ENCODE data around the gene PPP1R3G. TPM values are rescaled to one million over a fixed set of nuclear protein-coding genes. Genes with fewer than 3 reads are reported as not detected.
A peak's percentile ranks its signal among the peaks of the same experiment; 100 is the strongest.

The PPP1R3G gene
- polyA plus RNA-seq, 2 of the 4 experiments (the other 2 are of a cell fraction) = 0.21 to 0.72 TPM

DNA sequence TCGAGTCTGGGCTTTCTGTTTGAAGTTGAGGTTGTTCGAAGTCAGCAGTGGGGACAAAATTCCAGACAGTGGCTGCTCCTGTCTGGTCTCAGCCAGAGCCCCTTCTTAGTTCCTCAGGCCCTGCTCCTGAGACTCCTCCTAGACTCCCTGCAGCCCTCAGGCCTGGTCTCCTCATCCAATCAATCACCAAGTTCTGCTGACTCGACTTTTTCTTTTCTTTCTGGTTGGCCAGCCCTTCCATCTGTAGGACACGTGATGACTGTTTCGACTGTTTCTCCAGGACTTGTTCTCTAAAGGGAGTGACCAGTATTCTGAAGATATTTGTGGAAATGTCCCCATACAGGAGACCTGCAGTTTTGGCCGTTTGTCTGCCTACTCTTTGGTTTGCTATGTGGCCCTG, 19.5 kb downstream of the PPP1R3G start:
- no peak overlapping the region for H3K4me2 ChIP-seq
- no peaks in the 10 kb centered on the region for H3K4me1 ChIP-seq
- H3K9me3 ChIP-seq = no peaks in the 10 kb centered on the region
- WGBS (ENCODE audit: missing lambda C conversion rate) = 82% methylated on average over 6 of the region's 6 CpGs
- no peak for FAIRE-seq
- no peak overlapping the region for H3K27ac ChIP-seq
- no peak for ATAC-seq
- CTCF ChIA-PET = interaction anchor here (0.6 kb wide), 1 partner anchor 957 kb away, joined by 3 read pairs; no protein-coding TSS in a partner anchor
- TF ChIP-seq MAFK (IDR thresholded peaks at IDR 0.05; ENCODE audit: partially characterized antibody) (peak; percentile 85), POLR2A (IDR thresholded peaks at IDR 0.05; ENCODE audit: low read length) (no peak)
- POLR2A ChIA-PET = no interaction called here
- DNase-seq (ENCODE audit: low read depth in 1 of 2, low spot score in 1 of 2) = no peak
- no peak overlapping the region for H3K4me3 ChIP-seq

DNA sequence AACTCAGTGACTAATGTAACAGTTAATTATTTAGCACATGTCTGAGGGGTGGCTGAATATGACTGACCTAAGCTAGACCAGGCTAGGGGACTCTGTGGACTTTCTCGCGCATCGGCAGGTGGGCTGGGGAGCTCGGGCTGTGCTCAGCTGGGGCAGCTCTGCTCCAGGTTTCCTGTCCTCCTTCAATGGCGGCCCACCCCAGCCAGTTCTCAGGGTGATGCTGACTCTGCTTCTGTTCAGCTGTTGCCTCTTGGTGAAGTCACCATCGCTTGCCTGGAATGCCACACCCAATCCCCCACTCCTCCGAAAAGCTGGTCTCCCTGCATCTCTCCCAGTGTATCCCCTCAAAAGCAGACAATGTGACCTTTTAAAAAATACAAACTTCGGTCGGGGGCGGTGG, 20.0 kb downstream of the PPP1R3G start:
- H3K4me1 ChIP-seq = no peaks in the 10 kb centered on the region
- ChIA-PET CTCF (interaction anchor here (0.6 kb wide), 1 partner anchor 957 kb away, joined by 3 read pairs; no protein-coding TSS in a partner anchor), POLR2A (no interaction called here)
- TF ChIP-seq MYC (IDR thresholded peaks at IDR 0.05; ENCODE audit: borderline replicate concordance, low read length) (no peak), ZC3H11A (IDR thresholded peaks at IDR 0.05) (no peak), EHF (CRISPR knock-in tag; IDR thresholded peaks at IDR 0.05) (no peak), HOXB5 (CRISPR knock-in tag; IDR thresholded peaks at IDR 0.05) (no peak), CBX8 (IDR thresholded peaks at IDR 0.05) (no peak), CHD2 (IDR thresholded peaks at IDR 0.05; ENCODE audit: low read length, partially characterized antibody) (no peak), JUNB (IDR thresholded peaks at IDR 0.05) (no peak), HOXA7 (CRISPR knock-in tag; IDR thresholded peaks at IDR 0.05) (no peak), CBX2 (IDR thresholded peaks at IDR 0.05; ENCODE audit: borderline replicate concordance, low read depth) (no peak), EHMT2 (IDR thresholded peaks at IDR 0.05; ENCODE audit: low read depth) (no peak), ZNF302 (CRISPR knock-in tag; IDR thresholded peaks at IDR 0.05) (no peak), RFX5 (IDR thresholded peaks at IDR 0.05) (no peak), CHD4 (IDR thresholded peaks at IDR 0.05; ENCODE audit: borderline replicate concordance) (no peak)
- TF ChIP-seq, protein P1, sequence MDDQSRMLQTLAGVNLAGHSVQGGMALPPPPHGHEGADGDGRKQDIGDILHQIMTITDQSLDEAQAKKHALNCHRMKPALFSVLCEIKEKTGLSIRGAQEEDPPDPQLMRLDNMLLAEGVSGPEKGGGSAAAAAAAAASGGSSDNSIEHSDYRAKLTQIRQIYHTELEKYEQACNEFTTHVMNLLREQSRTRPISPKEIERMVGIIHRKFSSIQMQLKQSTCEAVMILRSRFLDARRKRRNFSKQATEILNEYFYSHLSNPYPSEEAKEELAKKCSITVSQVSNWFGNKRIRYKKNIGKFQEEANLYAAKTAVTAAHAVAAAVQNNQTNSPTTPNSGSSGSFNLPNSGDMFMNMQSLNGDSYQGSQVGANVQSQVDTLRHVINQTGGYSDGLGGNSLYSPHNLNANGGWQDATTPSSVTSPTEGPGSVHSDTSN (IDR thresholded peaks at IDR 0.05) = no peak
- TF ChIP-seq, protein P2, sequence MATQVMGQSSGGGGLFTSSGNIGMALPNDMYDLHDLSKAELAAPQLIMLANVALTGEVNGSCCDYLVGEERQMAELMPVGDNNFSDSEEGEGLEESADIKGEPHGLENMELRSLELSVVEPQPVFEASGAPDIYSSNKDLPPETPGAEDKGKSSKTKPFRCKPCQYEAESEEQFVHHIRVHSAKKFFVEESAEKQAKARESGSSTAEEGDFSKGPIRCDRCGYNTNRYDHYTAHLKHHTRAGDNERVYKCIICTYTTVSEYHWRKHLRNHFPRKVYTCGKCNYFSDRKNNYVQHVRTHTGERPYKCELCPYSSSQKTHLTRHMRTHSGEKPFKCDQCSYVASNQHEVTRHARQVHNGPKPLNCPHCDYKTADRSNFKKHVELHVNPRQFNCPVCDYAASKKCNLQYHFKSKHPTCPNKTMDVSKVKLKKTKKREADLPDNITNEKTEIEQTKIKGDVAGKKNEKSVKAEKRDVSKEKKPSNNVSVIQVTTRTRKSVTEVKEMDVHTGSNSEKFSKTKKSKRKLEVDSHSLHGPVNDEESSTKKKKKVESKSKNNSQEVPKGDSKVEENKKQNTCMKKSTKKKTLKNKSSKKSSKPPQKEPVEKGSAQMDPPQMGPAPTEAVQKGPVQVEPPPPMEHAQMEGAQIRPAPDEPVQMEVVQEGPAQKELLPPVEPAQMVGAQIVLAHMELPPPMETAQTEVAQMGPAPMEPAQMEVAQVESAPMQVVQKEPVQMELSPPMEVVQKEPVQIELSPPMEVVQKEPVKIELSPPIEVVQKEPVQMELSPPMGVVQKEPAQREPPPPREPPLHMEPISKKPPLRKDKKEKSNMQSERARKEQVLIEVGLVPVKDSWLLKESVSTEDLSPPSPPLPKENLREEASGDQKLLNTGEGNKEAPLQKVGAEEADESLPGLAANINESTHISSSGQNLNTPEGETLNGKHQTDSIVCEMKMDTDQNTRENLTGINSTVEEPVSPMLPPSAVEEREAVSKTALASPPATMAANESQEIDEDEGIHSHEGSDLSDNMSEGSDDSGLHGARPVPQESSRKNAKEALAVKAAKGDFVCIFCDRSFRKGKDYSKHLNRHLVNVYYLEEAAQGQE (IDR thresholded peaks at IDR 0.05) = no peak
- TF ChIP-seq, protein P3, sequence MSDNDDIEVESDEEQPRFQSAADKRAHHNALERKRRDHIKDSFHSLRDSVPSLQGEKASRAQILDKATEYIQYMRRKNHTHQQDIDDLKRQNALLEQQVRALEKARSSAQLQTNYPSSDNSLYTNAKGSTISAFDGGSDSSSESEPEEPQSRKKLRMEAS (IDR thresholded peaks at IDR 0.05) = no peak
- 95% methylated on average over 7 of the region's 10 CpGs for WGBS (ENCODE audit: missing lambda C conversion rate)
- ATAC-seq (no peak), DNase-seq (ENCODE audit: low read depth in 1 of 2, low spot score in 1 of 2) (no peak), FAIRE-seq (no peak)
- no peak overlapping the region for H3K4me2 ChIP-seq
- H3K27ac ChIP-seq = no peak overlapping the region
- H3K4me3 ChIP-seq = no peak overlapping the region
- H3K9me3 ChIP-seq = no peaks in the 10 kb centered on the region

DNA sequence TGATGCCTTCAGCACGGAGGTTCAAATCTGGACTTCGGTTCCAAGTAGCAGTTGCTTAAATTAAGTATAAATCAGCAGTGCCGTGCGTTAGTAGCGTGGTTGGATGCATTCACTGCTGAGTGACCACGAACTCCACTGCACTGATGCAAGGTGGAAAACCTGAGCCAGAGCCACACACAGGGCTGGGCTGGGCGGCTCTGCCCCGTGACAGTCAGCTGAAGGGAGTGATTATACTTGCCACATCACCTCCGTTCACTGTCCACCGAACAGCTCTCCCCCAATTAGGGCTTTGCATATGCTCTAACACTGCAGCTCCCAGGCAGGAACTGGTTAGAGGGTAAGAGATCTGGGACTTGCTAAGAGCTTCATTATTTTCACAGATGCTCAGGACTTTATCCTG, 22.2 kb downstream of the PPP1R3G start:
- H3K4me1 ChIP-seq = peaks cover 4% of the 10 kb centered on the region; the same call in 1 of the 3 replicates
- 94% methylated on average over 10 of the region's 10 CpGs for WGBS (ENCODE audit: missing lambda C conversion rate)
- CTCF ChIA-PET = interaction anchor here (1.0 kb wide), 1 partner anchor 36 kb away, joined by 3 read pairs; no protein-coding TSS in a partner anchor
- TF ChIP-seq BHLHE40 (IDR thresholded peaks at IDR 0.05; ENCODE audit: low read depth, low read length) (no peak), NPAS2 (CRISPR knock-in tag; IDR thresholded peaks at IDR 0.05; ENCODE audit: borderline replicate concordance) (no peak), KDM1A (IDR thresholded peaks at IDR 0.05; ENCODE audit: low read depth) (no peak)
- TF ChIP-seq, protein P4, sequence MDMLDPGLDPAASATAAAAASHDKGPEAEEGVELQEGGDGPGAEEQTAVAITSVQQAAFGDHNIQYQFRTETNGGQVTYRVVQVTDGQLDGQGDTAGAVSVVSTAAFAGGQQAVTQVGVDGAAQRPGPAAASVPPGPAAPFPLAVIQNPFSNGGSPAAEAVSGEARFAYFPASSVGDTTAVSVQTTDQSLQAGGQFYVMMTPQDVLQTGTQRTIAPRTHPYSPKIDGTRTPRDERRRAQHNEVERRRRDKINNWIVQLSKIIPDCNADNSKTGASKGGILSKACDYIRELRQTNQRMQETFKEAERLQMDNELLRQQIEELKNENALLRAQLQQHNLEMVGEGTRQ (IDR thresholded peaks at IDR 0.05) = no peak
- TF ChIP-seq, protein P2 (IDR thresholded peaks at IDR 0.05) = no peak
- TF ChIP-seq, protein P5, sequence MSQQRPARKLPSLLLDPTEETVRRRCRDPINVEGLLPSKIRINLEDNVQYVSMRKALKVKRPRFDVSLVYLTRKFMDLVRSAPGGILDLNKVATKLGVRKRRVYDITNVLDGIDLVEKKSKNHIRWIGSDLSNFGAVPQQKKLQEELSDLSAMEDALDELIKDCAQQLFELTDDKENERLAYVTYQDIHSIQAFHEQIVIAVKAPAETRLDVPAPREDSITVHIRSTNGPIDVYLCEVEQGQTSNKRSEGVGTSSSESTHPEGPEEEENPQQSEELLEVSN (IDR thresholded peaks at IDR 0.05; ENCODE audit: borderline replicate concordance, low read depth) = no peak
- H3K4me3 ChIP-seq = no peak overlapping the region
- H3K9me3 ChIP-seq = no peaks in the 10 kb centered on the region
- no peak overlapping the region for H3K4me2 ChIP-seq
- DNase-seq (ENCODE audit: low read depth in 1 of 2, low spot score in 1 of 2) (no peak), ATAC-seq (no peak), FAIRE-seq (no peak)
- no peak overlapping the region for H3K27ac ChIP-seq
- POLR2A ChIA-PET = interaction anchor here (0.6 kb wide), 1 partner anchor 785 kb away, joined by 6 read pairs; no protein-coding TSS in a partner anchor
